Measurements from ENCODE around the gene FLT1.

Gene FLT1

GRCh38 chr13:28376604-28377003, 118.3 kb downstream of the FLT1 start:
- no peak for DNase-seq

GRCh38 chr13:28375250-28375930, 119.5 kb downstream of the FLT1 start:
- DNase-seq: no peak

DNA sequence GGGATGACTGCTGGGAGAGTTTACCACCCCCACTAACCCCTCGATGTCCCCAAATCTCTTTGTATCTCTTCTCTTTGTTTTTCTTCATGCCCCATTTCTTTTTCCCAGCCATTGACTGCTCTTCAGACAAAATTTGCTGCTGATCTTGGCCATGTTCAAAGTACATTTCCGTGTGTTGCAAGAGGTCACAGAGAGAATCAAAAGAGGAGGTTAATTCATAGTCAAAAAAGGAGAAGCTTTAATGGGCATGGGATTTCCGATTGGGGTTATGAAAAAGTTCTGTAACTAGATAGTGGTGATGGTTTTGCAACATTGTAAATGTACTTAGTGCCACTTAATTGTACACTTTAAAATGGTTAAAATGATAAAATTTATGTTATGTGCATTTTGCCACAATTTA, 121.1 kb downstream of the FLT1 start:
- no peak for DNase-seq

GRCh38 chr13:28370448-28370847, 124.5 kb downstream of the FLT1 start:
- DNase-seq: no peak

DNA sequence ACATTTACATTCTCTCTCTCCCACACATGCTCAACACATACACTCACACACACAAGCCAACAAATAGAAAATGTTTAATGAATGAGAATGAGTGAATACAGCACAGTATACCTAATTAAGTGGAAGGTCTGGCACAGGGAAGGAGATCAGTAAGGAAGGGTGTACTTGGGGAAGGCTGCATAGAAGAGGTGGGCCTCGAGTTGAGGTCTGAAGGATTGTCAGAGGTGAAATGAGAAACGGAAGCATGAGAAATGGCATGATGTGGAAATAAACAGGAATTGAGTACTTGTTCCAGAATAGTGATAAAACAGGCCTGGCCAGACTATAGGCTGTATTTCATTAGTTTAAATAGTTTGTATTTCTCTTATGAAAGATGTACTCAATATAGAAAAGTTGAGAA, 136.2 kb downstream of the FLT1 start:
- DNase-seq: no peak

- no peak for DNase-seq
These were observed 137.0 kb downstream of the FLT1 start for GRCh38 chr13:28357911-28358433.

DNA sequence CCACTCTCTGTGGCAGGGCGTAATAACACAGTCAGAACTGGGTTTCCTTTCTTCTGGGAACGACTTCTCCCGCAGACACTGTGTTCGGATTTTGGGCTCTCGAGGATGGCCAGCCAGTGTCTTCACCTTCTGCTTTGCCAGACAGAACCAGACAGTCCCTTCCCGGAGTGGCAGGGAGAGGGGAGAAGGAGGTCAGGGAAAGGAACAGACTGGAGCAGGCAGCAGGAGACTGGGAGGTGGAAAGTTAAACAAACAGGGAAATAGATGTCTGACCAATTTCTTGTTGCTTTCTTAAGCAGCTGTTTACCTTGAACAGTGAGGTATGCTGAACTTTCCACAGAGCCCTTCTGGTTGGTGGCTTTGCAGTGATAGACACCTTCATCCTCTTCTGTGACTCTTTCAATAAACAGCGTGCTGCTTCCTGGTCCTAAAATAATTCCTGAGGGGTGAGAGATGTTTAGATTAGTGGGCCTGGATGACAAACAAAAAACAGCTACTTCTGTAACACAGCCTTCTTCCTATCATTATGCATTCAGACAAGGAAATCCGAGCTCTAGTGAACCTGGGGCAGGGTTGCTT, 137.6 kb downstream of the FLT1 start:
- no peak for DNase-seq

GRCh38 chr13:28356561-28357021, 138.3 kb downstream of the FLT1 start:
- no peak for DNase-seq

DNA sequence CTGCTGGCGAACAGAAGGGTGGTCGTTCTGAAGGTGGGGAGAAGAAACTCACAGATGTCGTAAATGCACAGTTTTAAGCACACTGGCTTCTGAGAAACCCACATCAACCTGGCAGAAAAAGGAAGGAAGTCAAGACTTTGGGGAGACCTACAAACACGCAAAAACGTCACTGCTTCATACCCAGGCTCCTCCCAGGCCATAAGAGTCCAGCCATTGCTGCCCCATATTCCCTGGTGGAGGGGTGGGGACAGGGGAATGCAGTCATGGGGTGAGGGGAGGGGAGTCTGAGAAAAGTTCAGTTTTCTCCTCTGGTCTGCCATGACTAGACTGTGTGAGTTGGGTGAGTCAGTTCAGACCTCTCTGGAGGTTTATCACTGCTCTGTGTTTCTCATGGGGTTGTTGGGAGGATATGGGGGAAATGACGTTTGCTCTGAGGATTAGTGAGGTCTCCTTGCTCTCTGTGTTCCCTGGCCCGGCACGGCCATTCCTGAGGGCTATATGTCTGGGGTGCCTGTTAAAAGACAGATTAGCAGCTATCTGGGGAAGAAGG, 139.0 kb downstream of the FLT1 start:
- no peak for DNase-seq

- DNase-seq: no peak
These were observed 139.7 kb downstream of the FLT1 start for GRCh38 chr13:28355046-28355821.

DNA sequence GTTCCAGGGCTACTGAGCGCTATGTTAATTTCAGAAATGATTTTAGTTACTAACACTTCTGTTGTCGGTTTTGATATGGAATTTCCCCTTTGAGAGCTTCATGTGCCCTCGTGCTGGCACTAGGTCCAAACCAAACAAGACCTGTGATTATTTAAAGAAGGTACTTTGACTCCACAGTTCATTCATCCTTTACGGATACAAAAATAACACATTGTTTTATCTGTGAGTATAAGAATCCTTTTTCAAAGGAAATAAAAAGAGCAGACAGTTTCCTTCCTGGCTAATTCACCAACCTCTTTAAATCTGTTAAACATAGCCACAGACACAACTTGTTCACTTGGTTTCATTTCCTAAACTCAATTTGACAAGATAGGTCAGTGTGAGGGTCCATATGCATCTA, 141.2 kb downstream of the FLT1 start:
- no peak for DNase-seq

- no peak for DNase-seq
These were observed 144.8 kb downstream of the FLT1 start for GRCh38 chr13:28349907-28350654.

DNA sequence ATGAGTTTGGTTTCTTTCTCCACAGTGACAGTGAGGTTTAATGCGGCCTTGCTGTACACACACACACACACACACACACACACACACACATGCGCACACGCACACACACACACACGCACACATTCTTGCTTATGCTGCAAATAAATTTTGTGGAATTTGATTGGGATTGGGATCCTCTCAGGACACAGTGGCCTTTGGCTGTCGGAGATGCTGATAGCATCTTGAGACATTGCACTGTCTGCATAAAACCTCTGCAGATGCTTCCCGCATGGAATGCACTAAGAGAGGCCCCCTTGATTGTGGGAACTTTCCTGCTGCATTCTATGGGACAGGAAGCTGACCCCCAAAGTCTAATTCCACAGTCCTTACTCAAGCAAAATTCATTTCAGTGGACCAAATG, 145.6 kb downstream of the FLT1 start:
- DNase-seq: no peak

- DNase-seq: no peak
These were observed 147.2 kb downstream of the FLT1 start for GRCh38 chr13:28347456-28348371.

GRCh38 chr13:28346154-28346553, 148.8 kb downstream of the FLT1 start:
- no peak for DNase-seq

- no peak for DNase-seq
These were observed 150.8 kb downstream of the FLT1 start for GRCh38 chr13:28344163-28344562.

GRCh38 chr13:28342251-28342650, 152.7 kb downstream of the FLT1 start:
- no peak for DNase-seq

DNA sequence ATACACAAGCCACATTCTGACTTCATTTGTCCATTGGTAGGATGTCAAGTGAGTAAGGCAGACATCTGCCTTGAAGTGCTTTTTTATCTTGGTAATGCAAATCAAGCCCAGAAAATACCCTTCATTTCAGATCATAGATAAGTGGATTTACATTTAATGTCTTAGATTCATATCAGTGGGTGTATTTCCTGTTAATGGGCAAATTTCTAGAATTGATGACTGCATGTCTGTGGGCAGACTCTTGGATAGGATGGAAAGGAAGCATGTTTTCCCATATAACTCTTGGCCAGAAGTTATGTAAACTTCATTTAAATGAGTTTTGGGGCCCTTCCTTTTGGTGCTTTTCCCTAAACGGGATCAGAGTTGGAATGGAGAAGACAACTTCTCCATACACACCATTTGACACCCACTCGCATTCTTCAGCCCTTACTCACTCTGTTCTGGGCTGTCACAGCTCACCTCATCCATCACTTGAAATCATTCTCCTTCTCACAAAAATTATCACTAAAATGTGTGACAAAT, 154.6 kb downstream of the FLT1 start:
- DNase-seq: no peak

GRCh38 chr13:28339419-28339818, 155.5 kb downstream of the FLT1 start:
- no peak for DNase-seq

DNA sequence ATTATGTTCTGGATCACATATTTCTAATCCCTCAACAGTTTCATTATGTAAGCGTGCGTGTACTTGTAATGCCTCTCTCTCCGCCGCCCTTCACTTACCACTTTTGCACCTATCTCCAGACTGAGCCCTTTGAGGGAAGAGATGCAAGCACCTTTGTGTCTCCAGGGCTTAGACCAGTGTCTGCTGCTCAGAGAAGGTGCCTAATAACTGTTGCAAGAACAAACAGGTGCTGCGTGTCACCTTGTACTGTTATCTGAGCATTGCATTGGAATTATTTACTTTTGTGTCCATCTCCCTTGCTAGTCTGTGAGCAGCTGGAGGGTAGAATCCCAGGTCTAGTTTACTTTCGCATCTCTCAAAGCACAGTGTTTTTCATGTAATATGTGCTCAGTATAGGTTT, 156.2 kb downstream of the FLT1 start:
- DNase-seq: no peak

- DNase-seq: no peak
These were observed 156.8 kb downstream of the FLT1 start for GRCh38 chr13:28338006-28338574.
